ENCODE data around the gene PRKAG2. TPM values are rescaled to one million over a fixed set of nuclear protein-coding genes. Genes with fewer than 3 reads are reported as not detected.

The PRKAG2 gene
- polyA plus RNA-seq, 1 of the 3 experiments (the other 2 are of a cell fraction): 51.6 TPM

DNA sequence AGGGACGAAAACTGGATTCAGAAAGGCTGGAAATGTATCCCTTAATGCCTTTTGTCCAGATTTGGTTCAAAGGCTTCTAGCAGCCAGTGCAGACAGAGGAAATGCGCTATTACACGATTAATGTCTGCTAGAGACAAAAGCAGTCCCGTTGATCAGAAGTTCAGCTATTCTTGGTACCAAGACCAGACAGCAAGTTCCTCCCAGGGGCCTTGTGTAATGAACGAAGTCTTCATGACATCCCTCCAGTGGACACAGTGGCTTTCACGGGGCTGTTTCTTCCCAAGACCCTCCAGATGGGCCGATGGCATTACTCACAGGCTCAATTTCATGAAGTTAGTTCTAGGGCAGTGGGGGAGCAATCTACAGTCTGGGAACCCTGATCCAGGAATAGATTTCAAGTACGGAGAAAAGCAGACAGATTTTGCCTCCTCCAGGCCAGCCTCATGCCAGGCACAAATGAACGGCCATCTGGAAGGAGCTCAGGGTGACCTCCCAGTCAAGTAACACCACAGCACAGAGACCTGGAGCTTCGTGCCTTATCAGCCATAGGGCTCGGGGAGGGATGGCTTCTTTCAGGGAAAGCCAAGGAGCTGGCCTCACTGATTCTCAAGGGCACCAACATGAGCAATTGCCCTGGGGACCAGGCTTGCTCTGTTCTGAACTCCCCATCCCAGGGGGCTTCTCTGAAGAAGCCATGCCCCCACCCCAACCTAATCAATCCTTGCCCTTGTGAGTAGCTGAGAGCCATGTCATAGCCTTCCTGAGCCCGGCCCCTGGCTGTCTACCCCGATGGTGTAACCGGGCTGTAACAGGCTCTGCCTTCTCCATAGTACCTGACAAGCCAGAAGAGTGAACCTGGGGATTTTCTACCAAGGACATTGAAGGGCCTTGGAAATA lies 101.1 kb downstream of the PRKAG2 start:
- Histone ChIP-seq H4K20me1 (ENCODE audit: insufficient read depth) (no peaks in the 10 kb centered on the region), H3K4me2 (no peak overlapping the region), H3K9me3 (0 out of 2 replicates have a peak, but pooled peaks cover 5% of the 10 kb centered on the region), H3K4me3 (ENCODE audit: low read depth in 2 of 2, low read length in 1 of 2) (no peak overlapping the region), H3K36me3 (replicated peaks in 1 of 2; ENCODE audit: control insufficient read depth in 1 of 2, insufficient read depth in 2 of 2, low read length in 1 of 2) (no peaks in the 10 kb centered on the region), H2AFZ (ENCODE audit: low read depth) (no peak overlapping the region), H3F3A (replicated peaks; ENCODE audit: insufficient read depth) (no peaks in the 10 kb centered on the region), H3K9ac (no peak overlapping the region), H3K27ac (ENCODE audit: low read depth in 2 of 2, low read length in 1 of 2) (no peak overlapping the region), H3K9me2 (no peaks in the 10 kb centered on the region), H3K79me2 (ENCODE audit: insufficient read depth) (no peaks in the 10 kb centered on the region), H3K4me1 (ENCODE audit: control insufficient read depth in 1 of 2, insufficient read depth in 2 of 2, low read depth in 1 of 2, low read length in 1 of 2) (no peaks in the 10 kb centered on the region; a peak in 1 of 4 replicates), H3K27me3 (ENCODE audit: insufficient read depth) (peaks cover 57% of the 10 kb centered on the region; the same call in 1 of the 2 replicates)
- no peak for DNase-seq
- TF ChIP-seq RXRA (IDR thresholded peaks at IDR 0.05; ENCODE audit: borderline replicate concordance, low read depth): no peak
- ChIA-PET POLR2A (no interaction called here), CTCF (interaction anchor here (1.0 to 22.2 kb wide), 7 partner anchors 2 to 158 kb away, joined by 4 to 333 read pairs (median 4); partner anchors contain the start of gene PRKAG2)
- 62% methylated on average over 13 of the region's 14 CpGs for WGBS (ENCODE audit: low lambda C conversion rate)

DNA sequence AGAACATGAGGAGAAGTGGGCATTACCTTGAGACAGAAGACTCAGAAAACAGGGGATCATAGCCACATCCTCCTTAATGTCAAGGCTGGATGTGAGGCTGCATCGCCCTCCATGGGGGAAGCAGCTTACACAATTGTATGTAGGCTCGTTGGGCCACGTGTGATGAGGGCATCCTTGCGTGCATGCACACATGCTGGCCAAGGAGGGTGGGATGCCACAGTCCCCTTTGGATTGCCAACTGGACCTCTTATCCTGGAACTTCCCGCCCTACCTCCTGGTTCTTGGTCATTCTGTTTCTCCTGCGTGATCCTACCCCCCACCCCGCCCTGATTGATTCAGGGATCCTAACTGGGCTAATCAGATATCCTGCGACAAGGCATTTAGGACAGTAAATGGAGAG lies 102.0 kb downstream of the PRKAG2 start:
- no peaks in the 10 kb centered on the region; a peak in 1 of 4 replicates for H3K4me1 ChIP-seq (ENCODE audit: control insufficient read depth in 1 of 2, insufficient read depth in 2 of 2, low read depth in 1 of 2, low read length in 1 of 2)
- TF ChIP-seq TCF12 (IDR thresholded peaks at IDR 0.05) (no peak), FOXM1 (IDR thresholded peaks at IDR 0.05; ENCODE audit: low read depth) (no peak)
- TF ChIP-seq, protein P1, sequence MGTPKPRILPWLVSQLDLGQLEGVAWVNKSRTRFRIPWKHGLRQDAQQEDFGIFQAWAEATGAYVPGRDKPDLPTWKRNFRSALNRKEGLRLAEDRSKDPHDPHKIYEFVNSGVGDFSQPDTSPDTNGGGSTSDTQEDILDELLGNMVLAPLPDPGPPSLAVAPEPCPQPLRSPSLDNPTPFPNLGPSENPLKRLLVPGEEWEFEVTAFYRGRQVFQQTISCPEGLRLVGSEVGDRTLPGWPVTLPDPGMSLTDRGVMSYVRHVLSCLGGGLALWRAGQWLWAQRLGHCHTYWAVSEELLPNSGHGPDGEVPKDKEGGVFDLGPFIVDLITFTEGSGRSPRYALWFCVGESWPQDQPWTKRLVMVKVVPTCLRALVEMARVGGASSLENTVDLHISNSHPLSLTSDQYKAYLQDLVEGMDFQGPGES (IDR thresholded peaks at IDR 0.05; ENCODE audit: low read depth, low read length): no peak
- TF ChIP-seq, protein P2, sequence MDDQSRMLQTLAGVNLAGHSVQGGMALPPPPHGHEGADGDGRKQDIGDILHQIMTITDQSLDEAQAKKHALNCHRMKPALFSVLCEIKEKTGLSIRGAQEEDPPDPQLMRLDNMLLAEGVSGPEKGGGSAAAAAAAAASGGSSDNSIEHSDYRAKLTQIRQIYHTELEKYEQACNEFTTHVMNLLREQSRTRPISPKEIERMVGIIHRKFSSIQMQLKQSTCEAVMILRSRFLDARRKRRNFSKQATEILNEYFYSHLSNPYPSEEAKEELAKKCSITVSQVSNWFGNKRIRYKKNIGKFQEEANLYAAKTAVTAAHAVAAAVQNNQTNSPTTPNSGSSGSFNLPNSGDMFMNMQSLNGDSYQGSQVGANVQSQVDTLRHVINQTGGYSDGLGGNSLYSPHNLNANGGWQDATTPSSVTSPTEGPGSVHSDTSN (IDR thresholded peaks at IDR 0.05): no peak
- TF ChIP-seq, protein P3, sequence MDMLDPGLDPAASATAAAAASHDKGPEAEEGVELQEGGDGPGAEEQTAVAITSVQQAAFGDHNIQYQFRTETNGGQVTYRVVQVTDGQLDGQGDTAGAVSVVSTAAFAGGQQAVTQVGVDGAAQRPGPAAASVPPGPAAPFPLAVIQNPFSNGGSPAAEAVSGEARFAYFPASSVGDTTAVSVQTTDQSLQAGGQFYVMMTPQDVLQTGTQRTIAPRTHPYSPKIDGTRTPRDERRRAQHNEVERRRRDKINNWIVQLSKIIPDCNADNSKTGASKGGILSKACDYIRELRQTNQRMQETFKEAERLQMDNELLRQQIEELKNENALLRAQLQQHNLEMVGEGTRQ (IDR thresholded peaks at IDR 0.05; ENCODE audit: borderline replicate concordance, low read depth, low read length): no peak
- H2AFZ ChIP-seq (ENCODE audit: low read depth): no peak overlapping the region
- no peak overlapping the region for H3K4me3 ChIP-seq (ENCODE audit: low read depth in 2 of 2, low read length in 1 of 2)
- H3K79me2 ChIP-seq (ENCODE audit: insufficient read depth): no peaks in the 10 kb centered on the region
- WGBS (ENCODE audit: low lambda C conversion rate): 73% methylated on average over 8 of the region's 8 CpGs
- ChIA-PET CTCF (interaction anchor here (1.9 to 22.2 kb wide), 3 partner anchors 3 to 40 kb away, joined by 4 to 333 read pairs (median 333); no protein-coding TSS in a partner anchor), POLR2A (no interaction called here)
- H3K9me3 ChIP-seq: 0 out of 2 replicates have a peak, but pooled peaks cover 5% of the 10 kb centered on the region
- no peak overlapping the region for H3K9ac ChIP-seq
- DNase-seq: no peak
- H4K20me1 ChIP-seq (ENCODE audit: insufficient read depth): no peaks in the 10 kb centered on the region
- no peak overlapping the region for H3K27ac ChIP-seq (ENCODE audit: low read depth in 2 of 2, low read length in 1 of 2)
- H3K4me2 ChIP-seq: no peak overlapping the region
- H3K27me3 ChIP-seq (ENCODE audit: insufficient read depth): peaks cover 62% of the 10 kb centered on the region; the same call in 1 of the 2 replicates
- no peaks in the 10 kb centered on the region for H3K9me2 ChIP-seq
- no peaks in the 10 kb centered on the region for H3F3A ChIP-seq (replicated peaks; ENCODE audit: insufficient read depth)
- no peaks in the 10 kb centered on the region for H3K36me3 ChIP-seq (replicated peaks in 1 of 2; ENCODE audit: control insufficient read depth in 1 of 2, insufficient read depth in 2 of 2, low read length in 1 of 2)
